GM23338 (cell line): ENCODE data around the gene SYT6. TPM values are rescaled to one million over a fixed set of nuclear protein-coding genes. Genes with fewer than 3 reads are reported as not detected.

Experiments
- ATAC-seq: fragments of 200-7000 bp; cut with Tn5 transposase; 3 replicates; pipeline ENCODE4 v1.9.1; 2020
- DNase-seq: peaks from one replicate; pipeline ENCODE4 v3.0.0-alpha.2; 2015; ENCODE audit warnings: low spot score
- H2AFZ ChIP-seq: fragments of 200-600 bp; sonication (generic); 2 replicates; pipeline ENCODE4 v1.8.0; 2016; ENCODE audit warnings: antibody characterized with exemption, mild to moderate bottlenecking, moderate library complexity
- H3F3A ChIP-seq: fragments of 200-600 bp; sonication (generic); replicated peaks from 2 replicates; pipeline ENCODE4 v1.8.0; 2017; ENCODE audit warnings: antibody characterized with exemption, mixed run types, low read depth
- H3K27ac ChIP-seq: fragments of 200-600 bp; sonication (generic); 2 replicates; pipeline ENCODE4 v1.6.1; 2016; ENCODE audit warnings: low read depth
- H3K27me3 ChIP-seq: fragments of 200-600 bp; sonication (generic); 2 replicates; pipeline ENCODE4 v1.8.0; 2016; ENCODE audit warnings: mild to moderate bottlenecking, mixed run types, moderate library complexity; ENCODE audit not compliant: insufficient read depth
- H3K36me3 ChIP-seq: fragments of 200-600 bp; sonication (generic); 2 replicates; pipeline ENCODE4 v1.8.0; 2016; ENCODE audit warnings: mild to moderate bottlenecking; ENCODE audit not compliant: insufficient read depth
- H3K4me1 ChIP-seq: fragments of 200-600 bp; sonication (generic); 2 replicates; pipeline ENCODE4 v1.8.0; 2016; ENCODE audit warnings: mild to moderate bottlenecking, moderate library complexity; ENCODE audit not compliant: insufficient read depth
- H3K4me2 ChIP-seq: fragments of 200-600 bp; sonication (generic); 2 replicates; pipeline ENCODE4 v1.7.1; 2017; ENCODE audit warnings: mixed run types
- H3K4me3 ChIP-seq: fragments of 200-600 bp; sonication (generic); 2 replicates; pipeline ENCODE4 v1.6.1; 2016; ENCODE audit warnings: mixed run types
- H3K79me2 ChIP-seq: fragments of 200-600 bp; sonication (generic); replicated peaks from 2 replicates; pipeline ENCODE4 v1.8.0; 2017; ENCODE audit warnings: mild to moderate bottlenecking; ENCODE audit not compliant: insufficient read depth
- H3K9me2 ChIP-seq: fragments of 200-600 bp; sonication (generic); 2 replicates; pipeline ENCODE4 v1.8.0; 2017; ENCODE audit not compliant: insufficient read depth
- H4K20me1 ChIP-seq: fragments of 200-600 bp; sonication (generic); replicated peaks from 2 replicates; pipeline ENCODE4 v1.8.0; 2017; ENCODE audit warnings: mild to moderate bottlenecking; ENCODE audit not compliant: insufficient read depth
- H3K27ac Mint-ChIP-seq: 2 replicates; pipeline ENCODE4 v1.8.0; 2020; ENCODE audit warnings: inconsistent platforms, mild to moderate bottlenecking, moderate library complexity, mixed read lengths
- H3K27me3 Mint-ChIP-seq: 3 replicates; pipeline ENCODE4 v1.8.0; 2022; ENCODE audit warnings: low read depth, mild to moderate bottlenecking, moderate library complexity, mixed read lengths, inconsistent platforms; ENCODE audit not compliant: insufficient read depth, poor library complexity
- H3K36me3 Mint-ChIP-seq: 3 replicates; pipeline ENCODE4 v1.8.0; 2021; ENCODE audit warnings: low read depth, mild to moderate bottlenecking, inconsistent platforms, moderate library complexity, mixed read lengths
- H3K4me1 Mint-ChIP-seq: 3 replicates; pipeline ENCODE4 v1.8.0; 2020; ENCODE audit warnings: mild to moderate bottlenecking, inconsistent platforms, mixed read lengths
- H3K4me3 Mint-ChIP-seq: 3 replicates; pipeline ENCODE4 v1.8.0; 2021; ENCODE audit warnings: moderate library complexity, mild to moderate bottlenecking, inconsistent platforms, mixed read lengths
- H3K9me3 Mint-ChIP-seq: 3 replicates; pipeline ENCODE4 v1.8.0; 2020; ENCODE audit warnings: moderate library complexity, mild to moderate bottlenecking, inconsistent platforms, mixed read lengths
- CREB1 ChIP-seq: fragments of 250-450 bp; sonication (Bioruptor Pico); IDR thresholded peaks from 2 replicates; pipeline ENCODE4 v1.5.0; 2020; ENCODE audit warnings: low read depth, mild to moderate bottlenecking, moderate library complexity
- EZH2 ChIP-seq: fragments of 200-600 bp; sonication (generic); IDR thresholded peaks from one replicate; pipeline ENCODE4 v1.8.0; 2017; ENCODE audit warnings: antibody characterized with exemption, mild to moderate bottlenecking, low read depth; ENCODE audit not compliant: unreplicated experiment
- EZH2phosphoT487 ChIP-seq: fragments of 200-600 bp; sonication (generic); IDR thresholded peaks from one replicate; pipeline ENCODE4 v1.8.1; 2018; ENCODE audit warnings: antibody characterized with exemption; ENCODE audit not compliant: unreplicated experiment
- JUNB ChIP-seq: IDR thresholded peaks from one replicate; pipeline ENCODE4 v1.6.1; 2016; ENCODE audit warnings: antibody characterized with exemption; ENCODE audit not compliant: unreplicated experiment
- NANOG ChIP-seq: IDR thresholded peaks from 2 replicates; pipeline ENCODE4 v1.6.1; 2016; ENCODE audit warnings: antibody characterized with exemption, borderline replicate concordance
- STAT1 ChIP-seq: IDR thresholded peaks from one replicate; pipeline ENCODE4 v1.6.1; 2016; ENCODE audit warnings: antibody characterized with exemption; ENCODE audit not compliant: unreplicated experiment
- ZNF114 ChIP-seq: fragments of 250-450 bp; sonication (Bioruptor Pico); IDR thresholded peaks from 2 replicates; pipeline ENCODE4 v1.5.0; 2020; ENCODE audit warnings: mild to moderate bottlenecking, moderate library complexity
- ZNF331 ChIP-seq: fragments of 250-450 bp; sonication (Bioruptor Pico); IDR thresholded peaks from 2 replicates; pipeline ENCODE4 v1.5.0; 2020; ENCODE audit warnings: low read depth, mild to moderate bottlenecking, moderate library complexity
- polyA plus RNA-seq: library from polyadenylated mRNA; unstranded; fragments of >200 nt; fragmentation: Nextera tagmentation; extraction: Ambion mirVana; gene quantifications from 2 replicates; pipeline ENCODE4 v1.2.1, GENCODE V29; 2016
- total RNA-seq: library from RNA; depleted of rRNA; stranded (reverse); fragments of >200 nt; shearing (Covaris generic); gene quantifications from 2 replicates; pipeline ENCODE4 v1.2.3, GENCODE V29; 2014
- TF ChIP-seq, protein P1 (sequence below): IDR thresholded peaks from 2 replicates; pipeline ENCODE4 v1.6.1; 2016; ENCODE audit warnings: antibody characterized with exemption
- TF ChIP-seq, protein P2 (sequence below): IDR thresholded peaks from one replicate; pipeline ENCODE4 v1.6.1; 2018; ENCODE audit warnings: antibody characterized with exemption; ENCODE audit not compliant: unreplicated experiment
- TF ChIP-seq, protein P3 (sequence below): fragments of 250-450 bp; sonication (Bioruptor Pico); IDR thresholded peaks from 2 replicates; pipeline ENCODE4 v1.5.0; 2020; ENCODE audit warnings: mild to moderate bottlenecking, moderate library complexity
- TF ChIP-seq, protein P4 (sequence below), 2 experiments: fragments of 200-600 bp in 1 of 2; sonication (generic) in 1 of 2; conservative IDR thresholded peaks; 2 replicates each; pipeline versions ENCODE4 v1.5.1 to v1.6.1; 2016 to 2017; ENCODE audit warnings: antibody characterized with exemption in 2 of 2, low read depth in 2 of 2, mild to moderate bottlenecking in 2 of 2, moderate library complexity in 1 of 2

Gene SYT6
- total and polyA plus RNA-seq, 2 experiments from 2014 or later = 31.2 to 42.6 TPM

DNA sequence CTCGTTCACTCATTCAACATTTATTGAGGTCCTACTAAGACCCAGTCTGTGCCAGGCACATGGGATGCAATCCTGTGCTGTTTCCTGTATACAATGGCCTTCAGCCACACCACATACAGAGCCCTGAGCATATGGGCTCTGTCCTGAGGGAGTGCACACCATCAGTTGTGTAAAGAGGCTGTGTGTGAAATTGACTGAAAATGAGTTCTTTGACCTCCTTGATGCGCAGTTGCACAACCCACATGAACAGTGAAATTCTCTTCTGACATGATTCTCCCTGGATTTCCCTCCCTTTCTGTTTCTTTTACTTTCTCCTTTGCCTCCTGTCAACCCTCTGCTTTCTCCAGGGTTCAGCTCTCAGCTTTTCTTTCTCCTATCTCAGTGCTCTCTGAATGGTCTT lies 6.3 kb upstream of the SYT6 start:
- H3K4me1 ChIP-seq = peaks cover 26% of the 10 kb centered on the region
- 0 out of 2 replicates have a peak, but pooled peaks cover 5% of the 10 kb centered on the region for H3K9me2 ChIP-seq
- H3K36me3 Mint-ChIP-seq = no peaks in the 10 kb centered on the region
- peaks cover 17% of the 10 kb centered on the region for H3K27me3 Mint-ChIP-seq
- peaks cover 4% of the 10 kb centered on the region; the same call in 1 of the 2 replicates for H3F3A ChIP-seq
- no peak overlapping the region for H2AFZ ChIP-seq
- no peak for ATAC-seq
- H3K4me1 Mint-ChIP-seq = peaks cover 22% of the 10 kb centered on the region
- H3K4me3 Mint-ChIP-seq = no peak overlapping the region
- H3K27ac Mint-ChIP-seq = no peak overlapping the region
- H3K36me3 ChIP-seq = no peaks in the 10 kb centered on the region
- DNase-seq = no peak
- no peak overlapping the region for H3K27ac ChIP-seq
- peaks cover 39% of the 10 kb centered on the region for H3K27me3 ChIP-seq
- H3K9me3 Mint-ChIP-seq = no peaks in the 10 kb centered on the region; the same call in 2 of the 3 replicates
- peaks cover 12% of the 10 kb centered on the region for H4K20me1 ChIP-seq
- no peak for TF ChIP-seq EZH2
- TF ChIP-seq, protein P1, sequence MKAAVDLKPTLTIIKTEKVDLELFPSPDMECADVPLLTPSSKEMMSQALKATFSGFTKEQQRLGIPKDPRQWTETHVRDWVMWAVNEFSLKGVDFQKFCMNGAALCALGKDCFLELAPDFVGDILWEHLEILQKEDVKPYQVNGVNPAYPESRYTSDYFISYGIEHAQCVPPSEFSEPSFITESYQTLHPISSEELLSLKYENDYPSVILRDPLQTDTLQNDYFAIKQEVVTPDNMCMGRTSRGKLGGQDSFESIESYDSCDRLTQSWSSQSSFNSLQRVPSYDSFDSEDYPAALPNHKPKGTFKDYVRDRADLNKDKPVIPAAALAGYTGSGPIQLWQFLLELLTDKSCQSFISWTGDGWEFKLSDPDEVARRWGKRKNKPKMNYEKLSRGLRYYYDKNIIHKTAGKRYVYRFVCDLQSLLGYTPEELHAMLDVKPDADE = no peak
- no peak for TF ChIP-seq STAT1
- TF ChIP-seq EZH2phosphoT487 = no peak
- TF ChIP-seq CREB1 (CRISPR knock-in tag) = no peak
- TF ChIP-seq JUNB = no peak
- TF ChIP-seq ZNF331 = no peak
- TF ChIP-seq, protein P2, sequence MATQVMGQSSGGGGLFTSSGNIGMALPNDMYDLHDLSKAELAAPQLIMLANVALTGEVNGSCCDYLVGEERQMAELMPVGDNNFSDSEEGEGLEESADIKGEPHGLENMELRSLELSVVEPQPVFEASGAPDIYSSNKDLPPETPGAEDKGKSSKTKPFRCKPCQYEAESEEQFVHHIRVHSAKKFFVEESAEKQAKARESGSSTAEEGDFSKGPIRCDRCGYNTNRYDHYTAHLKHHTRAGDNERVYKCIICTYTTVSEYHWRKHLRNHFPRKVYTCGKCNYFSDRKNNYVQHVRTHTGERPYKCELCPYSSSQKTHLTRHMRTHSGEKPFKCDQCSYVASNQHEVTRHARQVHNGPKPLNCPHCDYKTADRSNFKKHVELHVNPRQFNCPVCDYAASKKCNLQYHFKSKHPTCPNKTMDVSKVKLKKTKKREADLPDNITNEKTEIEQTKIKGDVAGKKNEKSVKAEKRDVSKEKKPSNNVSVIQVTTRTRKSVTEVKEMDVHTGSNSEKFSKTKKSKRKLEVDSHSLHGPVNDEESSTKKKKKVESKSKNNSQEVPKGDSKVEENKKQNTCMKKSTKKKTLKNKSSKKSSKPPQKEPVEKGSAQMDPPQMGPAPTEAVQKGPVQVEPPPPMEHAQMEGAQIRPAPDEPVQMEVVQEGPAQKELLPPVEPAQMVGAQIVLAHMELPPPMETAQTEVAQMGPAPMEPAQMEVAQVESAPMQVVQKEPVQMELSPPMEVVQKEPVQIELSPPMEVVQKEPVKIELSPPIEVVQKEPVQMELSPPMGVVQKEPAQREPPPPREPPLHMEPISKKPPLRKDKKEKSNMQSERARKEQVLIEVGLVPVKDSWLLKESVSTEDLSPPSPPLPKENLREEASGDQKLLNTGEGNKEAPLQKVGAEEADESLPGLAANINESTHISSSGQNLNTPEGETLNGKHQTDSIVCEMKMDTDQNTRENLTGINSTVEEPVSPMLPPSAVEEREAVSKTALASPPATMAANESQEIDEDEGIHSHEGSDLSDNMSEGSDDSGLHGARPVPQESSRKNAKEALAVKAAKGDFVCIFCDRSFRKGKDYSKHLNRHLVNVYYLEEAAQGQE = no peak
- TF ChIP-seq NANOG = no peak
- TF ChIP-seq, protein P3, sequence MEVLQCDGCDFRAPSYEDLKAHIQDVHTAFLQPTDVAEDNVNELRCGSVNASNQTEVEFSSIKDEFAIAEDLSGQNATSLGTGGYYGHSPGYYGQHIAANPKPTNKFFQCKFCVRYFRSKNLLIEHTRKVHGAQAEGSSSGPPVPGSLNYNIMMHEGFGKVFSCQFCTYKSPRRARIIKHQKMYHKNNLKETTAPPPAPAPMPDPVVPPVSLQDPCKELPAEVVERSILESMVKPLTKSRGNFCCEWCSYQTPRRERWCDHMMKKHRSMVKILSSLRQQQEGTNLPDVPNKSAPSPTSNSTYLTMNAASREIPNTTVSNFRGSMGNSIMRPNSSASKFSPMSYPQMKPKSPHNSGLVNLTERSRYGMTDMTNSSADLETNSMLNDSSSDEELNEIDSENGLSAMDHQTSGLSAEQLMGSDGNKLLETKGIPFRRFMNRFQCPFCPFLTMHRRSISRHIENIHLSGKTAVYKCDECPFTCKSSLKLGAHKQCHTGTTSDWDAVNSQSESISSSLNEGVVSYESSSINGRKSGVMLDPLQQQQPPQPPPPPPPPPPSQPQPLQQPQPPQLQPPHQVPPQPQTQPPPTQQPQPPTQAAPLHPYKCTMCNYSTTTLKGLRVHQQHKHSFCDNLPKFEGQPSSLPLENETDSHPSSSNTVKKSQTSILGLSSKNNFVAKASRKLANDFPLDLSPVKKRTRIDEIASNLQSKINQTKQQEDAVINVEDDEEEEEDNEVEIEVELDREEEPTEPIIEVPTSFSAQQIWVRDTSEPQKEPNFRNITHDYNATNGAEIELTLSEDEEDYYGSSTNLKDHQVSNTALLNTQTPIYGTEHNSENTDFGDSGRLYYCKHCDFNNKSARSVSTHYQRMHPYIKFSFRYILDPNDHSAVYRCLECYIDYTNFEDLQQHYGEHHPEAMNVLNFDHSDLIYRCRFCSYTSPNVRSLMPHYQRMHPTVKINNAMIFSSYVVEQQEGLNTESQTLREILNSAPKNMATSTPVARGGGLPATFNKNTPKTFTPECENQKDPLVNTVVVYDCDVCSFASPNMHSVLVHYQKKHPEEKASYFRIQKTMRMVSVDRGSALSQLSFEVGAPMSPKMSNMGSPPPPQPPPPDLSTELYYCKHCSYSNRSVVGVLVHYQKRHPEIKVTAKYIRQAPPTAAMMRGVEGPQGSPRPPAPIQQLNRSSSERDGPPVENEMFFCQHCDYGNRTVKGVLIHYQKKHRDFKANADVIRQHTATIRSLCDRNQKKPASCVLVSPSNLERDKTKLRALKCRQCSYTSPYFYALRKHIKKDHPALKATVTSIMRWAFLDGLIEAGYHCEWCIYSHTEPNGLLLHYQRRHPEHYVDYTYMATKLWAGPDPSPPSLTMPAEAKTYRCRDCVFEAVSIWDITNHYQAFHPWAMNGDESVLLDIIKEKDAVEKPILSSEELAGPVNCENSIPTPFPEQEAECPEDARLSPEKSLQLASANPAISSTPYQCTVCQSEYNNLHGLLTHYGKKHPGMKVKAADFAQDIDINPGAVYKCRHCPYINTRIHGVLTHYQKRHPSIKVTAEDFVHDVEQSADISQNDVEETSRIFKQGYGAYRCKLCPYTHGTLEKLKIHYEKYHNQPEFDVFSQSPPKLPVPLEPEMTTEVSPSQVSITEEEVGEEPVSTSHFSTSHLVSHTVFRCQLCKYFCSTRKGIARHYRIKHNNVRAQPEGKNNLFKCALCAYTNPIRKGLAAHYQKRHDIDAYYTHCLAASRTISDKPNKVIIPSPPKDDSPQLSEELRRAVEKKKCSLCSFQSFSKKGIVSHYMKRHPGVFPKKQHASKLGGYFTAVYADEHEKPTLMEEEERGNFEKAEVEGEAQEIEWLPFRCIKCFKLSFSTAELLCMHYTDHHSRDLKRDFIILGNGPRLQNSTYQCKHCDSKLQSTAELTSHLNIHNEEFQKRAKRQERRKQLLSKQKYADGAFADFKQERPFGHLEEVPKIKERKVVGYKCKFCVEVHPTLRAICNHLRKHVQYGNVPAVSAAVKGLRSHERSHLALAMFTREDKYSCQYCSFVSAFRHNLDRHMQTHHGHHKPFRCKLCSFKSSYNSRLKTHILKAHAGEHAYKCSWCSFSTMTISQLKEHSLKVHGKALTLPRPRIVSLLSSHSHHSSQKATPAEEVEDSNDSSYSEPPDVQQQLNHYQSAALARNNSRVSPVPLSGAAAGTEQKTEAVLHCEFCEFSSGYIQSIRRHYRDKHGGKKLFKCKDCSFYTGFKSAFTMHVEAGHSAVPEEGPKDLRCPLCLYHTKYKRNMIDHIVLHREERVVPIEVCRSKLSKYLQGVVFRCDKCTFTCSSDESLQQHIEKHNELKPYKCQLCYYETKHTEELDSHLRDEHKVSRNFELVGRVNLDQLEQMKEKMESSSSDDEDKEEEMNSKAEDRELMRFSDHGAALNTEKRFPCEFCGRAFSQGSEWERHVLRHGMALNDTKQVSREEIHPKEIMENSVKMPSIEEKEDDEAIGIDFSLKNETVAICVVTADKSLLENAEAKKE (CRISPR knock-in tag) = no peak
- TF ChIP-seq ZNF114 = no peak
- TF ChIP-seq, protein P4, sequence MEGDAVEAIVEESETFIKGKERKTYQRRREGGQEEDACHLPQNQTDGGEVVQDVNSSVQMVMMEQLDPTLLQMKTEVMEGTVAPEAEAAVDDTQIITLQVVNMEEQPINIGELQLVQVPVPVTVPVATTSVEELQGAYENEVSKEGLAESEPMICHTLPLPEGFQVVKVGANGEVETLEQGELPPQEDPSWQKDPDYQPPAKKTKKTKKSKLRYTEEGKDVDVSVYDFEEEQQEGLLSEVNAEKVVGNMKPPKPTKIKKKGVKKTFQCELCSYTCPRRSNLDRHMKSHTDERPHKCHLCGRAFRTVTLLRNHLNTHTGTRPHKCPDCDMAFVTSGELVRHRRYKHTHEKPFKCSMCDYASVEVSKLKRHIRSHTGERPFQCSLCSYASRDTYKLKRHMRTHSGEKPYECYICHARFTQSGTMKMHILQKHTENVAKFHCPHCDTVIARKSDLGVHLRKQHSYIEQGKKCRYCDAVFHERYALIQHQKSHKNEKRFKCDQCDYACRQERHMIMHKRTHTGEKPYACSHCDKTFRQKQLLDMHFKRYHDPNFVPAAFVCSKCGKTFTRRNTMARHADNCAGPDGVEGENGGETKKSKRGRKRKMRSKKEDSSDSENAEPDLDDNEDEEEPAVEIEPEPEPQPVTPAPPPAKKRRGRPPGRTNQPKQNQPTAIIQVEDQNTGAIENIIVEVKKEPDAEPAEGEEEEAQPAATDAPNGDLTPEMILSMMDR (conservative IDR thresholded peaks at IDR 0.05; ENCODE audit: low read depth in 2 of 2) = no peak
- H3K79me2 ChIP-seq = no peaks in the 10 kb centered on the region
- H3K4me2 ChIP-seq = no peak overlapping the region
- no peak overlapping the region for H3K4me3 ChIP-seq
